HepG2 (cell line): ENCODE measurements around the gene CTCF. TPM values are rescaled to one million over a fixed set of nuclear protein-coding genes. Genes with fewer than 3 reads are reported as not detected.

Source experiments
- ADNP ChIP-seq: sonication (generic); formaldehyde crosslinking; IDR thresholded peaks from 2 replicates; pipeline ENCODE4 v1.4.0; 2020; ENCODE audit warnings: missing genetic modification reagents
- ARNT2 ChIP-seq: sonication (generic); formaldehyde crosslinking; IDR thresholded peaks from 2 replicates; pipeline ENCODE4 v1.8.0; 2022; ENCODE audit warnings: mild to moderate bottlenecking, low read depth, missing genetic modification reagents, moderate library complexity
- BORCS8-MEF2B ChIP-seq: sonication (generic); formaldehyde crosslinking; IDR thresholded peaks from 2 replicates; pipeline ENCODE4 v1.8.0; 2022; ENCODE audit warnings: mild to moderate bottlenecking, missing genetic modification reagents
- EED ChIP-seq: sonication (generic); formaldehyde crosslinking; IDR thresholded peaks from 2 replicates; pipeline ENCODE4 v1.5.0; 2020; ENCODE audit warnings: mild to moderate bottlenecking, missing genetic modification reagents
- FOXA1 ChIP-seq, 2 experiments: fragments of 450-650 bp in 1 of 2; sonication (generic) in 1 of 2; formaldehyde crosslinking in 1 of 2; IDR thresholded peaks; 2 replicates each; pipeline versions ENCODE4 v1.4.0 to v1.6.1; 2016 to 2020; ENCODE audit warnings: missing genetic modification reagents in 1 of 2
- HMG20B ChIP-seq: conservative IDR thresholded peaks from 2 replicates; pipeline ENCODE4 v1.6.1; 2016; ENCODE audit warnings: missing genetic modification reagents, missing compliant biosample characterization
- HOXD1 ChIP-seq: sonication (generic); formaldehyde crosslinking; IDR thresholded peaks from 2 replicates; pipeline ENCODE4 v1.5.0; 2020; ENCODE audit warnings: missing genetic modification reagents
- NCOA2 ChIP-seq: sonication (generic); formaldehyde crosslinking; IDR thresholded peaks from 2 replicates; pipeline ENCODE4 v1.8.0; 2022; ENCODE audit warnings: inconsistent platforms
- SAP130 ChIP-seq: IDR thresholded peaks from 2 replicates; pipeline ENCODE4 v1.6.1; 2016; ENCODE audit warnings: low read depth
- ZBTB7A ChIP-seq: sonication (generic); formaldehyde crosslinking; IDR thresholded peaks from 2 replicates; pipeline ENCODE4 v1.8.0; 2022; ENCODE audit warnings: mild to moderate bottlenecking, missing genetic modification reagents
- ZNF598 ChIP-seq: sonication (generic); formaldehyde crosslinking; IDR thresholded peaks from 2 replicates; pipeline ENCODE4 v1.5.1; 2020; ENCODE audit warnings: mild to moderate bottlenecking, missing genetic modification reagents, borderline replicate concordance
- ZNF747 ChIP-seq: sonication (generic); formaldehyde crosslinking; IDR thresholded peaks from 2 replicates; pipeline ENCODE4 v1.8.1; 2023; ENCODE audit warnings: missing genetic modification reagents, mild to moderate bottlenecking, borderline replicate concordance
- ZNF768 ChIP-seq: sonication (generic); formaldehyde crosslinking; IDR thresholded peaks from 2 replicates; pipeline ENCODE4 v1.4.0; 2020; ENCODE audit warnings: missing genetic modification reagents
- ZNF770 ChIP-seq: sonication (generic); formaldehyde crosslinking; IDR thresholded peaks from 2 replicates; pipeline ENCODE4 v1.5.0; 2020; ENCODE audit warnings: mild to moderate bottlenecking, missing genetic modification reagents
- ZNF879 ChIP-seq: sonication (generic); formaldehyde crosslinking; IDR thresholded peaks from 2 replicates; pipeline ENCODE4 v1.8.1; 2023; ENCODE audit warnings: missing genetic modification reagents
- polyA plus RNA-seq, 8 experiments: library from polyadenylated mRNA; depleted of rRNA in 3 of 8; stranded (reverse) in 7 of 8; unstranded in 1 of 8; fragments of >200 nt; fragmentation: Illumina TruSeq in 4 of 8; extraction: Trizol in 4 of 8; gene quantifications; 2 replicates each; pipeline versions ENCODE4 v1.2.1 to v1.2.3, GENCODE V29; 2011 to 2016; ENCODE audit warnings: low read depth in 4 of 8, missing spikeins in 1 of 8, mixed read lengths in 1 of 8; ENCODE audit not compliant: insufficient read depth in 1 of 8
- total RNA-seq, 5 experiments: library from RNA; depleted of rRNA; stranded (reverse); fragments of >200 nt; fragmentation: Illumina TruSeq; extraction: Trizol; gene quantifications; 2 replicates each; pipeline ENCODE4 v1.2.3, GENCODE V29; 2016; ENCODE audit warnings: low read depth in 1 of 5
- TF ChIP-seq, protein P1 (sequence below): sonication (generic); formaldehyde crosslinking; IDR thresholded peaks from 2 replicates; pipeline ENCODE4 v1.5.0; 2020; ENCODE audit warnings: missing genetic modification reagents
- TF ChIP-seq, protein P2 (sequence below): sonication (generic); formaldehyde crosslinking; conservative IDR thresholded peaks from 2 replicates; pipeline ENCODE4 v1.4.0; 2020; ENCODE audit warnings: missing genetic modification reagents
- TF ChIP-seq, protein P3 (sequence below): fragments of 450-650 bp; IDR thresholded peaks from 2 replicates; pipeline ENCODE4 v1.6.1; 2017; ENCODE audit warnings: mild to moderate bottlenecking
- TF ChIP-seq, protein P4 (sequence below): sonication (generic); formaldehyde crosslinking; IDR thresholded peaks from 2 replicates; pipeline ENCODE4 v1.4.0; 2020; ENCODE audit warnings: missing genetic modification reagents, borderline replicate concordance

The CTCF gene
- total and polyA plus RNA-seq, 2 of the 13 experiments (the other 11 are each of a cell fraction or from before 2014, with no cell fraction given) = 19.5 to 37.5 TPM

- peak; percentile 35; the same call in 1 of the 2 replicates for TF ChIP-seq ARNT2 (CRISPR knock-in tag)
- peak; percentile 53 for TF ChIP-seq ZNF768 (CRISPR knock-in tag)
- TF ChIP-seq HOXD1 (CRISPR knock-in tag) = peak; percentile 47
- TF ChIP-seq, protein P1, sequence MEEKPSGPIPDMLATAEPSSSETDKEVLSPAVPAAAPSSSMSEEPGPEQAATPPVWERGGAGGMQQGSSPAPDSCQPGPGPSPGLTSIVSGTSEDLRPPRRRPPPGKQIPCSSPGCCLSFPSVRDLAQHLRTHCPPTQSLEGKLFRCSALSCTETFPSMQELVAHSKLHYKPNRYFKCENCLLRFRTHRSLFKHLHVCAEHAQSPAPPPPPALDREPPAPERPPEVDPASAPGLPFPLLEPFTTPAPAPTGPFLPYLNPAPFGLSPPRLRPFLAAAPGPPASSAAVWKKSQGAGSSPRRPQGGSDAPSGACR (CRISPR knock-in tag) = no peak
- peak; percentile 96 for TF ChIP-seq ZNF770 (CRISPR knock-in tag)
- peak; percentile 89; the same call in 1 of the 2 replicates for TF ChIP-seq ZNF879 (CRISPR knock-in tag)
- TF ChIP-seq ZNF747 (CRISPR knock-in tag) = peak; percentile 51; the same call in 1 of the 2 replicates
- TF ChIP-seq, protein P2, sequence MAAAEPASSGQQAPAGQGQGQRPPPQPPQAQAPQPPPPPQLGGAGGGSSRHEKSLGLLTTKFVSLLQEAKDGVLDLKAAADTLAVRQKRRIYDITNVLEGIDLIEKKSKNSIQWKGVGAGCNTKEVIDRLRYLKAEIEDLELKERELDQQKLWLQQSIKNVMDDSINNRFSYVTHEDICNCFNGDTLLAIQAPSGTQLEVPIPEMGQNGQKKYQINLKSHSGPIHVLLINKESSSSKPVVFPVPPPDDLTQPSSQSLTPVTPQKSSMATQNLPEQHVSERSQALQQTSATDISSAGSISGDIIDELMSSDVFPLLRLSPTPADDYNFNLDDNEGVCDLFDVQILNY (CRISPR knock-in tag) = peak; percentile 81
- TF ChIP-seq, protein P3, sequence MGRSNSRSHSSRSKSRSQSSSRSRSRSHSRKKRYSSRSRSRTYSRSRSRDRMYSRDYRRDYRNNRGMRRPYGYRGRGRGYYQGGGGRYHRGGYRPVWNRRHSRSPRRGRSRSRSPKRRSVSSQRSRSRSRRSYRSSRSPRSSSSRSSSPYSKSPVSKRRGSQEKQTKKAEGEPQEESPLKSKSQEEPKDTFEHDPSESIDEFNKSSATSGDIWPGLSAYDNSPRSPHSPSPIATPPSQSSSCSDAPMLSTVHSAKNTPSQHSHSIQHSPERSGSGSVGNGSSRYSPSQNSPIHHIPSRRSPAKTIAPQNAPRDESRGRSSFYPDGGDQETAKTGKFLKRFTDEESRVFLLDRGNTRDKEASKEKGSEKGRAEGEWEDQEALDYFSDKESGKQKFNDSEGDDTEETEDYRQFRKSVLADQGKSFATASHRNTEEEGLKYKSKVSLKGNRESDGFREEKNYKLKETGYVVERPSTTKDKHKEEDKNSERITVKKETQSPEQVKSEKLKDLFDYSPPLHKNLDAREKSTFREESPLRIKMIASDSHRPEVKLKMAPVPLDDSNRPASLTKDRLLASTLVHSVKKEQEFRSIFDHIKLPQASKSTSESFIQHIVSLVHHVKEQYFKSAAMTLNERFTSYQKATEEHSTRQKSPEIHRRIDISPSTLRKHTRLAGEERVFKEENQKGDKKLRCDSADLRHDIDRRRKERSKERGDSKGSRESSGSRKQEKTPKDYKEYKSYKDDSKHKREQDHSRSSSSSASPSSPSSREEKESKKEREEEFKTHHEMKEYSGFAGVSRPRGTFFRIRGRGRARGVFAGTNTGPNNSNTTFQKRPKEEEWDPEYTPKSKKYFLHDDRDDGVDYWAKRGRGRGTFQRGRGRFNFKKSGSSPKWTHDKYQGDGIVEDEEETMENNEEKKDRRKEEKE = no peak
- TF ChIP-seq, protein P4, sequence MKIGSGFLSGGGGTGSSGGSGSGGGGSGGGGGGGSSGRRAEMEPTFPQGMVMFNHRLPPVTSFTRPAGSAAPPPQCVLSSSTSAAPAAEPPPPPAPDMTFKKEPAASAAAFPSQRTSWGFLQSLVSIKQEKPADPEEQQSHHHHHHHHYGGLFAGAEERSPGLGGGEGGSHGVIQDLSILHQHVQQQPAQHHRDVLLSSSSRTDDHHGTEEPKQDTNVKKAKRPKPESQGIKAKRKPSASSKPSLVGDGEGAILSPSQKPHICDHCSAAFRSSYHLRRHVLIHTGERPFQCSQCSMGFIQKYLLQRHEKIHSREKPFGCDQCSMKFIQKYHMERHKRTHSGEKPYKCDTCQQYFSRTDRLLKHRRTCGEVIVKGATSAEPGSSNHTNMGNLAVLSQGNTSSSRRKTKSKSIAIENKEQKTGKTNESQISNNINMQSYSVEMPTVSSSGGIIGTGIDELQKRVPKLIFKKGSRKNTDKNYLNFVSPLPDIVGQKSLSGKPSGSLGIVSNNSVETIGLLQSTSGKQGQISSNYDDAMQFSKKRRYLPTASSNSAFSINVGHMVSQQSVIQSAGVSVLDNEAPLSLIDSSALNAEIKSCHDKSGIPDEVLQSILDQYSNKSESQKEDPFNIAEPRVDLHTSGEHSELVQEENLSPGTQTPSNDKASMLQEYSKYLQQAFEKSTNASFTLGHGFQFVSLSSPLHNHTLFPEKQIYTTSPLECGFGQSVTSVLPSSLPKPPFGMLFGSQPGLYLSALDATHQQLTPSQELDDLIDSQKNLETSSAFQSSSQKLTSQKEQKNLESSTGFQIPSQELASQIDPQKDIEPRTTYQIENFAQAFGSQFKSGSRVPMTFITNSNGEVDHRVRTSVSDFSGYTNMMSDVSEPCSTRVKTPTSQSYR (CRISPR knock-in tag) = peak; percentile 11; the same call in 1 of the 2 replicates
- TF ChIP-seq SAP130 (CRISPR knock-in tag) = peak; percentile 69
- TF ChIP-seq ADNP (CRISPR knock-in tag) = no peak
- peak; percentile 71 for TF ChIP-seq EED (CRISPR knock-in tag)
- 0 out of 2 replicates have a peak, but pooled peaks have one; percentile 9 for TF ChIP-seq HMG20B (CRISPR knock-in tag)
- peak; percentile 54 for TF ChIP-seq NCOA2 (CRISPR knock-in tag)
- TF ChIP-seq ZBTB7A (CRISPR knock-in tag) = no peak
- TF ChIP-seq FOXA1 (IDR thresholded peaks at IDR 0.05) = no peak
- 0 out of 2 replicates have a peak, but pooled peaks have one; percentile 11 for TF ChIP-seq FOXA1 (CRISPR knock-in tag; IDR thresholded peaks at IDR 0.05)
- TF ChIP-seq BORCS8-MEF2B (CRISPR knock-in tag) = peak; percentile 16
- peak; percentile 97; the same call in 1 of the 2 replicates for TF ChIP-seq ZNF598
Measured at GRCh38 chr16:67659675-67660563, 97.6 kb downstream of the CTCF start, which contains the start of gene ACD (continued).
